Measurements from ENCODE around the gene CELA2B. TPM values are rescaled to one million over a fixed set of nuclear protein-coding genes. Genes with fewer than 3 reads are reported as not detected.
"Not testable (repeated sequence)": the region's sequence is repeated elsewhere in the genome, so short reads cannot be mapped to it uniquely, and the experiment has no call there.

CELA2B gene
- total RNA-seq, 3 donors from 2014 or later: not detected

- Histone ChIP-seq H3K4me3 (no peak overlapping the region), H3K4me1 (ENCODE audit: low read depth) (no peaks in the 10 kb centered on the region), H3K9me3 (no peaks in the 10 kb centered on the region), H3K36me3 (ENCODE audit: low read depth) (no peaks in the 10 kb centered on the region)
- DNase-seq (no peak), ATAC-seq (peak; percentile 72)
- no peak for TF ChIP-seq CTCF (IDR thresholded peaks at IDR 0.05)
- intact Hi-C loops (cut with DNase I, micrococcal nuclease): no loop called here
These were observed 18.3 kb upstream of the CELA2B start for GRCh38 chr1:15457585-15457984.

DNA sequence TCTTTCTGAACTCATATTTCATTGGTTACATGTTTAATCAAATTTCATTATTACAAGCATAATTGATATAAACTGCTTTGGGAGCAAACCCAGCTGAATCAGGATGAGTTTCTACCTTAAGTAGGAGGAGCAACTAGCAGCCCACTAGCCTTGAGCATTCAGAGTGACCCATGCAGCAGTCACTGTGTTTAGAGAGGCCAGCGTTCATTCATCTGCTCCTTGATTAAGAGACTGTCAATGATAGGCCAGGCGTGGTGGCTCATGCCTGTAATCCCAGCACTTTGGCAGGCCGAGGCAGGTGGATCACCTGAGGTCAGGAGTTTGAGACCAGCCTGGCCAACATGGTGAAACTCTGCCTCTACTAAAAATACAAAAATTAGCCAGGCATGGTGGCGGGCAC, 17.5 kb upstream of the CELA2B start:
- ATAC-seq; intact Hi-C loops (cut with DNase I, micrococcal nuclease); H3K4me3 ChIP-seq; H3K4me1 ChIP-seq (ENCODE audit: low read depth); H3K9me3 ChIP-seq; H3K36me3 ChIP-seq (ENCODE audit: low read depth); DNase-seq: not testable (repeated sequence)

GRCh38 chr1:15459771-15460707, 15.9 kb upstream of the CELA2B start:
- no peak for DNase-seq
- Histone ChIP-seq H3K4me3 (no peak overlapping the region), H3K4me1 (ENCODE audit: low read depth) (no peaks in the 10 kb centered on the region), H3K36me3 (ENCODE audit: low read depth) (no peaks in the 10 kb centered on the region), H3K9me3 (no peaks in the 10 kb centered on the region)
- peak; percentile 33 for ATAC-seq
- no peak for TF ChIP-seq CTCF (IDR thresholded peaks at IDR 0.05)
- intact Hi-C loops (cut with DNase I, micrococcal nuclease): no loop called here

- ATAC-seq (no peak), DNase-seq (no peak)
- no peaks in the 10 kb centered on the region for H3K9me3 ChIP-seq
- intact Hi-C loops (cut with DNase I, micrococcal nuclease): no loop called here
- H3K4me3 ChIP-seq: no peak overlapping the region
- no peak for TF ChIP-seq CTCF (IDR thresholded peaks at IDR 0.05)
- no peaks in the 10 kb centered on the region for H3K4me1 ChIP-seq (ENCODE audit: low read depth)
- H3K36me3 ChIP-seq (ENCODE audit: low read depth): no peaks in the 10 kb centered on the region
These were observed 15.2 kb upstream of the CELA2B start for GRCh38 chr1:15460708-15461095.

GRCh38 chr1:15463064-15463800, 12.7 kb upstream of the CELA2B start:
- DNase-seq; H3K36me3 ChIP-seq (ENCODE audit: low read depth); ATAC-seq; H3K4me3 ChIP-seq; H3K9me3 ChIP-seq; H3K4me1 ChIP-seq (ENCODE audit: low read depth); intact Hi-C loops (cut with DNase I, micrococcal nuclease): not testable (repeated sequence)

DNA sequence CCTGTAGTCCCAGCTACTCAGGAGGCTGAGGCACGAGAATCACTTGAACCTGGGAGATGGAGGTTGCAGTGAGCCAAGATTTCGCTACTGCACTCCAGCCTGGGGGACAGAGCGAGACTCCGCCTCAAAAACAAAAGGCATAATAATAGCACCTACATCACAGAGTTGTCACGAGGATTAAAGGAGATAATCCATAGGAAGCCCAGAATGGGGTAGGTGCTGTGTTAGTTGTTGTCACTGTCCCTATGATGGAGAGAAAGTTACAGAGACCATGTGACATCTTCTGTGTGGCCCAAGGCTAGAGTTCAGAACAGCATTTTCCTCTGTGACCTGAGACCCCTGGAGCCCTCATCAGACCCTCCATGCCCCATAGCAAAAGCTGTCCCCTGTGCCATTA, 12.0 kb upstream of the CELA2B start:
- intact Hi-C loops (cut with DNase I, micrococcal nuclease): not testable (repeated sequence)

GRCh38 chr1:15465674-15466073, 10.2 kb upstream of the CELA2B start:
- no peak overlapping the region for H3K4me3 ChIP-seq
- H3K36me3 ChIP-seq (ENCODE audit: low read depth): no peaks in the 10 kb centered on the region
- no peaks in the 10 kb centered on the region for H3K4me1 ChIP-seq (ENCODE audit: low read depth)
- ATAC-seq (no peak), DNase-seq (no peak)
- no peaks in the 10 kb centered on the region for H3K9me3 ChIP-seq
- intact Hi-C loops (cut with DNase I, micrococcal nuclease): no loop called here
- TF ChIP-seq CTCF (IDR thresholded peaks at IDR 0.05): no peak

More for the DNA sequence above, 12.0 kb upstream of the CELA2B start:
- H3K4me3 ChIP-seq; ATAC-seq; H3K9me3 ChIP-seq; DNase-seq; H3K4me1 ChIP-seq (ENCODE audit: low read depth); H3K36me3 ChIP-seq (ENCODE audit: low read depth): not testable (repeated sequence)

- ATAC-seq; H3K36me3 ChIP-seq (ENCODE audit: low read depth); H3K4me1 ChIP-seq (ENCODE audit: low read depth); H3K9me3 ChIP-seq; intact Hi-C loops (cut with DNase I, micrococcal nuclease); DNase-seq; H3K4me3 ChIP-seq: not testable (repeated sequence)
These were observed 8.8 kb upstream of the CELA2B start for GRCh38 chr1:15466955-15467625.
